HG03457 (cell line): ENCODE results near the gene ITPRIPL2.

ENCODE experiments used
- ATAC-seq: cut with Tn5 transposase; IDR thresholded peaks from one replicate; pipeline ENCODE4 v1.9.1; 2021; ENCODE audit warnings: moderate number of reproducible peaks; ENCODE audit not compliant: unreplicated experiment

The ITPRIPL2 gene

GRCh38 chr16:19139436-19140091 lies 25.8 kb downstream of the ITPRIPL2 start:
- ATAC-seq = no peak

- no peak for ATAC-seq
These were observed 26.6 kb downstream of the ITPRIPL2 start for GRCh38 chr16:19140396-19140795.

GRCh38 chr16:19142939-19143598 lies 29.3 kb downstream of the ITPRIPL2 start:
- ATAC-seq = no peak

GRCh38 chr16:19143599-19143956 lies 29.8 kb downstream of the ITPRIPL2 start:
- ATAC-seq = no peak

- ATAC-seq = no peak
These were observed 31.2 kb downstream of the ITPRIPL2 start for GRCh38 chr16:19145010-19145409.

GRCh38 chr16:19147126-19147525 lies 33.4 kb downstream of the ITPRIPL2 start:
- no peak for ATAC-seq

GRCh38 chr16:19147627-19148026 lies 33.9 kb downstream of the ITPRIPL2 start:
- ATAC-seq = no peak

- no peak for ATAC-seq
These were observed 34.4 kb downstream of the ITPRIPL2 start for GRCh38 chr16:19148189-19148588.

- ATAC-seq = no peak
These were observed 37.5 kb downstream of the ITPRIPL2 start for GRCh38 chr16:19151310-19151709.

GRCh38 chr16:19152042-19152441 lies 38.3 kb downstream of the ITPRIPL2 start:
- ATAC-seq = no peak

GRCh38 chr16:19153876-19154275 lies 40.1 kb downstream of the ITPRIPL2 start:
- no peak for ATAC-seq

- ATAC-seq = no peak
These were observed 48.3 kb downstream of the ITPRIPL2 start for GRCh38 chr16:19162085-19162484.

- ATAC-seq = no peak
These were observed 49.5 kb downstream of the ITPRIPL2 start for GRCh38 chr16:19163215-19163614.

GRCh38 chr16:19164285-19164684 lies 50.5 kb downstream of the ITPRIPL2 start:
- no peak for ATAC-seq

- ATAC-seq = no peak
These were observed 51.3 kb downstream of the ITPRIPL2 start for GRCh38 chr16:19165101-19165500.

GRCh38 chr16:19166500-19166899 lies 52.7 kb downstream of the ITPRIPL2 start:
- ATAC-seq = no peak

- no peak for ATAC-seq
These were observed 54.1 kb downstream of the ITPRIPL2 start, which contains the start of gene SYT17 for GRCh38 chr16:19167710-19168370. Gene SYT17 (plus strand): TSS chr16:19168240. CDS start chr16:19168647, 407 bp downstream.

GRCh38 chr16:19168371-19169081 lies 54.8 kb downstream of the ITPRIPL2 start:
- ATAC-seq = no peak

- ATAC-seq = no peak
These were observed 55.4 kb downstream of the ITPRIPL2 start for GRCh38 chr16:19169082-19169639.

- ATAC-seq = no peak
These were observed 56.4 kb downstream of the ITPRIPL2 start for GRCh38 chr16:19170043-19170655.
